Heart left ventricle (tissue), 13 donors: Measurements from ENCODE around the gene IGF1R.

ENCODE experiments used
- POLR2A ChIP-seq, 2 donors: fragments of 450-650 bp; IDR thresholded peaks; one replicate each; pipeline ENCODE4 v1.6.1; 2017; ENCODE audit warnings: antibody characterized with exemption in 2 of 2, mild to moderate bottlenecking in 2 of 2, moderate library complexity in 2 of 2
- TF ChIP-seq, protein P1 (sequence below), 12 donors: fragments of 200-600 bp; sonication (generic) in 4 of 12; IDR thresholded peaks; one replicate each; pipeline versions ENCODE4 v1.5.0 to v1.8.0; 2018 to 2022; ENCODE audit warnings: antibody characterized with exemption in 12 of 12, mild to moderate bottlenecking in 5 of 12
- donor health status: ischemic (EF 13 %, LVEDD 7.1; RV severe dilation, severe dysfunction).
- donor health status: DM: no; HTN: yes; CAD: no.
- donor health status: DM: no; HTN: no; CAD: no.
- donor health status: ischemic (EF 25% LVEDD 6.9; RV normal size, moderate dysfunction).
- donor health status: ischemic (EF 25% LVEDD 5.7; RV mildly dilated, moderate dysfunction).
- donor health status: ischemic (EF 35%, LVEDD 5.7; RV mildly dilated, moderate dysfunction).
- donor health status: nonischemic (EF 11% LVEDD 7.7; RV severe dilation, severe dysfunction).
- donor health status: DM: yes; HTN: yes; CAD: no.
- donor health status: PGD.
- donor health status: ischemic (EF 29% LVEDD 5.4; RV normal size, mild dysfunction).
- donor health status: nonischemic (EF 23%, LVEDD 6.1; RV moderate dilation, normal function).

DNA sequence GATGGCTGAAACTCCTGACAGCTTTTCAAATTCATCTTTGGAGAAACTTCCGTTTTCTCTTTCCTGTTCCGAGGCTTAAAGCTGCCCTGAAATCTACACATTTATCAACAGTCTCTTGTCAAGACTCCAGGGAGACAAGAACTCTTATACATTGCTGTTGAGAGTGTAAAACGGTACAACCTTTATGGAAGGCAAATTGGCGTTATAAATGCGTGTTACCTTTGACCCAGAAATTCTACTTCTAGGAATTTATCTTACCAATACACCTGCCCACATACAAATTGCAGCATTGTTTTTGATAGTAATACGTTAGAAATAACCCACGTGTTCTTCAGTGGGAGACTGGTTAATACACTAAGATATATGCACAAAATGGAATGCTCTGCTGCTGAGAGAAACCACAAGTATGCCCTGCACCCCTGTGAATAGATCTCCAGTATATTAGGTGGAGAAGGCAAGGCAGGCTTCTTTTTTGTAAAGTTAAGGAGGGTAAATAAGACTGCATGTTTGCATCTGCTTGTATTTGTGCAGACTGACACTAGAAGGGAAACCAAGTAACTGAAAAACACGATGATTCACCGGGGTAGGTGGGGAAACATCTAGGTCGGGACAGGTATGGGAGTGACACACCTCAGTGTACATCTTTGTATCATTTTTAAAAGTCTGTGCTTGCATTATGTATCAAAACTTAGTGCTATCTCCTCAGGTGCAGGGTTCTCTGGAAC, 97.5 kb downstream of the IGF1R start:
- TF ChIP-seq POLR2A (IDR thresholded peaks at IDR 0.05): no peak
- TF ChIP-seq, protein P1, sequence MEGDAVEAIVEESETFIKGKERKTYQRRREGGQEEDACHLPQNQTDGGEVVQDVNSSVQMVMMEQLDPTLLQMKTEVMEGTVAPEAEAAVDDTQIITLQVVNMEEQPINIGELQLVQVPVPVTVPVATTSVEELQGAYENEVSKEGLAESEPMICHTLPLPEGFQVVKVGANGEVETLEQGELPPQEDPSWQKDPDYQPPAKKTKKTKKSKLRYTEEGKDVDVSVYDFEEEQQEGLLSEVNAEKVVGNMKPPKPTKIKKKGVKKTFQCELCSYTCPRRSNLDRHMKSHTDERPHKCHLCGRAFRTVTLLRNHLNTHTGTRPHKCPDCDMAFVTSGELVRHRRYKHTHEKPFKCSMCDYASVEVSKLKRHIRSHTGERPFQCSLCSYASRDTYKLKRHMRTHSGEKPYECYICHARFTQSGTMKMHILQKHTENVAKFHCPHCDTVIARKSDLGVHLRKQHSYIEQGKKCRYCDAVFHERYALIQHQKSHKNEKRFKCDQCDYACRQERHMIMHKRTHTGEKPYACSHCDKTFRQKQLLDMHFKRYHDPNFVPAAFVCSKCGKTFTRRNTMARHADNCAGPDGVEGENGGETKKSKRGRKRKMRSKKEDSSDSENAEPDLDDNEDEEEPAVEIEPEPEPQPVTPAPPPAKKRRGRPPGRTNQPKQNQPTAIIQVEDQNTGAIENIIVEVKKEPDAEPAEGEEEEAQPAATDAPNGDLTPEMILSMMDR (IDR thresholded peaks at IDR 0.05): no peak
